Transverse colon (tissue), 4 donors: Measurements from ENCODE around the gene DCPS. TPM values are rescaled to one million over a fixed set of nuclear protein-coding genes. Genes with fewer than 3 reads are reported as not detected.
"Not testable (repeated sequence)": the region's sequence is repeated elsewhere in the genome, so short reads cannot be mapped to it uniquely, and the experiment has no call there.

Experiments used
- DNase-seq: peaks from one replicate; pipeline ENCODE4 v3.0.0-alpha.2; 2019
- H3K27ac ChIP-seq, 4 donors: fragments of 200-600 bp; sonication (generic); 2 replicates each; pipeline ENCODE4 v1.5.1; 2016 to 2018; ENCODE audit warnings: inconsistent platforms in 4 of 4
- H3K27me3 ChIP-seq: fragments of 200-600 bp; sonication (generic); 2 replicates; pipeline ENCODE4 v1.5.1; 2017; ENCODE audit warnings: inconsistent platforms
- H3K36me3 ChIP-seq, 4 donors: fragments of 200-600 bp; sonication (generic); 2 replicates each; pipeline ENCODE4 v1.5.1; 2017 to 2019; ENCODE audit warnings: inconsistent platforms in 4 of 4
- H3K4me1 ChIP-seq, 4 donors: fragments of 200-600 bp; sonication (generic); 2 replicates each; pipeline ENCODE4 v1.5.1; 2017 to 2020; ENCODE audit warnings: inconsistent platforms in 4 of 4
- H3K4me3 ChIP-seq, 4 donors: fragments of 200-600 bp; sonication (generic); 1 replicate in 1 of 4; 2 replicates in 3 of 4; pipeline versions ENCODE4 v1.5.1 to v1.6.1; 2017 to 2019; ENCODE audit warnings: inconsistent platforms in 4 of 4
- H3K9me3 ChIP-seq, 2 donors: fragments of 200-600 bp; sonication (generic); 2 replicates each; pipeline ENCODE4 v1.5.1; 2017 to 2019; ENCODE audit warnings: inconsistent platforms in 2 of 2
- EP300 ChIP-seq: sonication (generic); formaldehyde crosslinking; IDR thresholded peaks from one replicate; pipeline ENCODE4 v1.6.1; 2017; ENCODE audit warnings: antibody characterized with exemption, low read depth
- POLR2A ChIP-seq: fragments of 450-650 bp; IDR thresholded peaks from one replicate; pipeline ENCODE4 v1.6.1; 2016; ENCODE audit warnings: antibody characterized with exemption, mild to moderate bottlenecking, moderate library complexity
- POLR2AphosphoS5 ChIP-seq, 3 donors: sonication (generic); formaldehyde crosslinking; IDR thresholded peaks; one replicate each; pipeline ENCODE4 v1.6.1; 2016; ENCODE audit warnings: antibody characterized with exemption in 3 of 3
- WGBS, 2 donors: methylation state at CpG; one replicate each; pipeline ENCODE4 v1.1.5; 2018; ENCODE audit warnings: low coverage in 1 of 2; 5-methylcytosine and 5-hydroxymethylcytosine counted together
- in situ Hi-C, 4 donors: fragments of 200-750 bp; cut with MboI; loops; one replicate each; pipeline versions ENCODE4 v1.15.0 to v1.15.1; 2017; ENCODE audit warnings: low sequenced_read_pairs in 3 of 4, low pct_ligation_motif_present in 1 of 4, low pct_unique_long_range_greater_than_20kb in 1 of 4
- intact Hi-C: fragments of 100-400 bp; cut with DNase I; formaldehyde crosslinking; loops from one replicate; pipeline ENCODE4 v1.15.1; 2023; ENCODE audit warnings: low total_unique reads
- total RNA-seq, 4 donors: library from RNA; depleted of rRNA; stranded (reverse); fragments of >200 nt; gene quantifications; one replicate each; pipeline ENCODE4 v1.1.0, GENCODE V29; 2016
- TF ChIP-seq, protein P1 (sequence below), 5 experiments: fragments of 200-600 bp in 3 of 5; fragments of 450-650 bp in 2 of 5; sonication (generic) in 3 of 5; IDR thresholded peaks; 1 replicate in 2 of 5; 2 replicates in 3 of 5; pipeline ENCODE4 v1.5.1; 2016 to 2017; ENCODE audit warnings: antibody characterized with exemption in 5 of 5, inconsistent platforms in 3 of 5, mild to moderate bottlenecking in 2 of 5, moderate library complexity in 1 of 5

The DCPS gene
- total RNA-seq, 4 donors from 2014 or later: 0.40 to 13.7 (median 11.3) TPM

DNA sequence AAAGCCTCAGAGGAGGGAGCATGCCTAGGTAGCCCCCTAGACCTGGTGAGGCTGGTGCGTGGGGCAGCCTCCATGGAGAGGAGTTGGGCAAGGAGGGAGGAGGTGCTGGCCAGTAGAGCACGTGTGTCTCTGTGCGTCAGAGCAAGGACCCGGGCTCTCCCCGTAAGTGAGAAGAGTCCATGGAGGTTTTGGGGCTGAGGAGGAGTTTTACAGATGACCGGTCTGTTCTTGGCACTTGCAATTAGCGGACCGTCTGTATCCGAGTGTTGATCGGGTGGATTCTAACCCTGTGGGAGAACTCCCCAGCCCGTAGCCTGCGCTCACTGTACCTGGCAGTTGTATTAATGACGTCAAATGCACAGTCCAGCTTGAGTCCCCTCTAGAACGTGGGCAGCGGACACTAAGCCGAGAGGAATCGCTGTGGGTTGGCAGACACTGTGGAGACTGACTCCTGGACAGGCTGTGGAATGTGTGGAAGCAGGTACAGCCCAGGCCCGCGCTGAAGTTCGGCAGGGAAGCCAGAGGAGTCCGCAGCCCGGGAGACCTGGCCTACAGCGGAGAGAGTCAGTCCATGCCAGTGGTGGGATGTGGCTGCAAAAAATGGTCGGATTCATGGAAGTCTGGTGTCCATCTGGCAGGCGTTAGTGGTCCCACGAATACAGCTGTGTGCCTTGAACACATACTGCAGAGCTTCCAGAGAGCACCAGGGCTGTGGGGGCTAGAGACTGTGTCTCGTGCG is 70.9 kb downstream of the DCPS start:
- DNase-seq, in situ Hi-C loops, H3K4me1 ChIP-seq, H3K27me3 ChIP-seq, H3K36me3 ChIP-seq, H3K4me3 ChIP-seq, intact Hi-C loops, H3K27ac ChIP-seq, H3K9me3 ChIP-seq: not testable (repeated sequence)
- WGBS, 2 donors: 92 to 96% methylated on average over 5 to 24 of the region's 28 CpGs

DNA sequence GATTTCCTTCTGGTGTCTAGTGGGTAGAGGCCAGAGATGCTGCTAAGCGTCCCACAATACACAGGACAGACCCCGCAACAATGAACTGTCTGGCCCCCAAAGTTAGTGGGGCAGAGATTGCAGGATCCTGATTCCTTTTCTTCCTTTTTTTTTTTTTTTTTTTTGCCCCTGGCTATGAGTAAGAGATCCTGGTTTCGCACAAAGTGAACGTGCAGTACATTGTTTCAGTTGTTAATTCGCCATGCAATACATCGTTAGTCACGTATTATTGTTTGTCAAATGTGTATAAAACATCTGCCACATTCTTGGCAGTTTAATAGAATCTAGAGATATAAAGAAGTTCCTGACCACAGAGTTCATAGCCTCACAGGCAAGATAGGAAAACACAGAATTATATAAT is 71.9 kb downstream of the DCPS start:
- intact Hi-C loops (no loop called here), in situ Hi-C loops (no loop called here)
- no peaks in the 10 kb centered on the region for H3K36me3 ChIP-seq
- no peak overlapping the region for H3K4me3 ChIP-seq
- H3K9me3 ChIP-seq: no peaks in the 10 kb centered on the region
- no peak for DNase-seq
- H3K27ac ChIP-seq: no peak overlapping the region
- no peak for TF ChIP-seq EP300
- TF ChIP-seq, protein P1, sequence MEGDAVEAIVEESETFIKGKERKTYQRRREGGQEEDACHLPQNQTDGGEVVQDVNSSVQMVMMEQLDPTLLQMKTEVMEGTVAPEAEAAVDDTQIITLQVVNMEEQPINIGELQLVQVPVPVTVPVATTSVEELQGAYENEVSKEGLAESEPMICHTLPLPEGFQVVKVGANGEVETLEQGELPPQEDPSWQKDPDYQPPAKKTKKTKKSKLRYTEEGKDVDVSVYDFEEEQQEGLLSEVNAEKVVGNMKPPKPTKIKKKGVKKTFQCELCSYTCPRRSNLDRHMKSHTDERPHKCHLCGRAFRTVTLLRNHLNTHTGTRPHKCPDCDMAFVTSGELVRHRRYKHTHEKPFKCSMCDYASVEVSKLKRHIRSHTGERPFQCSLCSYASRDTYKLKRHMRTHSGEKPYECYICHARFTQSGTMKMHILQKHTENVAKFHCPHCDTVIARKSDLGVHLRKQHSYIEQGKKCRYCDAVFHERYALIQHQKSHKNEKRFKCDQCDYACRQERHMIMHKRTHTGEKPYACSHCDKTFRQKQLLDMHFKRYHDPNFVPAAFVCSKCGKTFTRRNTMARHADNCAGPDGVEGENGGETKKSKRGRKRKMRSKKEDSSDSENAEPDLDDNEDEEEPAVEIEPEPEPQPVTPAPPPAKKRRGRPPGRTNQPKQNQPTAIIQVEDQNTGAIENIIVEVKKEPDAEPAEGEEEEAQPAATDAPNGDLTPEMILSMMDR (IDR thresholded peaks at IDR 0.05): no peak
- TF ChIP-seq POLR2A: no peak
- TF ChIP-seq POLR2AphosphoS5 (IDR thresholded peaks at IDR 0.05): no peak
- WGBS, 2 donors: 52 to 67% methylated on average over 5 to 7 of the region's 7 CpGs
- H3K4me1 ChIP-seq: peaks cover 0 to 3% (median 0%) of the 10 kb centered on the region in 4 donors
- no peaks in the 10 kb centered on the region for H3K27me3 ChIP-seq

DNA sequence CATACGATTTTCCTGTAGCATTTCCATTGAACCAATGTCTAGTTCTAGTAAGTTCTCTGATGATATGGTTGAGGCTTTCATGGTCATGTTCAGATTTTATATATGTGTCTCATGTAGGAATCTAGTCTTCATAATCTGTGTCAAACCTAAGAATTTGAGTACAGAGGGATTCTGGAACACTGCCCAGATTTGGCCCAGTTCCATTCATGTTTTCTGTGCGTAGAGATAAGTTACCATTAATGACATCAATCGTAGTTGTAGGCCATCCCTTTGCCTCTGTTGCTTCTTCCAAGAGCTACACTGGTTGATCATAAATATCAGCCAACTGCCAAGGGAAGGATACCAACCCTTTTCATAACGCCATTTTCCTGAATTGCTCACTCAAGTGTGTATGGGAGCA is 74.9 kb downstream of the DCPS start:
- 80 to 89% methylated on average over 3 to 4 of the region's 4 CpGs for WGBS, 2 donors
- intact Hi-C loops (no loop called here), in situ Hi-C loops (no loop called here)
- Histone ChIP-seq H3K4me3 (no peak overlapping the region), H3K27me3 (no peaks in the 10 kb centered on the region), H3K4me1 (peaks cover 0 to 7% (median 2%) of the 10 kb centered on the region in 4 donors), H3K27ac (no peak overlapping the region), H3K9me3 (no peaks in the 10 kb centered on the region), H3K36me3 (no peaks in the 10 kb centered on the region)
- DNase-seq: no peak
- TF ChIP-seq, protein P1 (IDR thresholded peaks at IDR 0.05): no peak

DNA sequence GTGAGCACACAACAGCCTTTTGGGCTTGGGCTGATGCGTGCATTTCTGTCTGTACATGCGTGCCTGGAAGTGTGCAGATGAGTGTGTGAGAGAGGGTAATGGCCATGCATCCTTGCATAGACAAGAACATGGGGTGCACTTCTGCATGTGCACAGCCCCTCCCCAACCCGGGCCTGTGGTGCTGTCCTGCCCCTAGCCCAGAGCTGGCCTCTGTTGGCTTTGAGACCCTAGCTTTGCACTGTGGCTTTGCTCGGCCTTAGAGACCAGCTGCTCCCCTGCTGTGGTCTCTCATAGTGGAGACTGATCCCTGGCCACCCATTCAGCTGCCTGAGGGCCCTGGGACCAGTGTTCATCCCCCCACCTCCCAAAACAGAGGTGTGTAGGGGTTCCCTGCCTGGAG is 77.0 kb downstream of the DCPS start:
- no peak overlapping the region for H3K27ac ChIP-seq
- TF ChIP-seq POLR2AphosphoS5 (IDR thresholded peaks at IDR 0.05) (no peak), POLR2A (no peak), EP300 (no peak)
- TF ChIP-seq, protein P1 (IDR thresholded peaks at IDR 0.05): no peak
- no peak for DNase-seq
- 92% methylated on average over 4 of the region's 4 CpGs; no CpG with 5 or more reads in 1 of the 2 donors for WGBS, 2 donors
- peaks cover under 1 to 17% (median 3%) of the 10 kb centered on the region in 4 donors for H3K4me1 ChIP-seq
- no peaks in the 10 kb centered on the region for H3K36me3 ChIP-seq
- in situ Hi-C loops (no loop called here), intact Hi-C loops (no loop called here)
- no peaks in the 10 kb centered on the region for H3K27me3 ChIP-seq
- H3K4me3 ChIP-seq: no peak overlapping the region
- H3K9me3 ChIP-seq: no peaks in the 10 kb centered on the region

DNA sequence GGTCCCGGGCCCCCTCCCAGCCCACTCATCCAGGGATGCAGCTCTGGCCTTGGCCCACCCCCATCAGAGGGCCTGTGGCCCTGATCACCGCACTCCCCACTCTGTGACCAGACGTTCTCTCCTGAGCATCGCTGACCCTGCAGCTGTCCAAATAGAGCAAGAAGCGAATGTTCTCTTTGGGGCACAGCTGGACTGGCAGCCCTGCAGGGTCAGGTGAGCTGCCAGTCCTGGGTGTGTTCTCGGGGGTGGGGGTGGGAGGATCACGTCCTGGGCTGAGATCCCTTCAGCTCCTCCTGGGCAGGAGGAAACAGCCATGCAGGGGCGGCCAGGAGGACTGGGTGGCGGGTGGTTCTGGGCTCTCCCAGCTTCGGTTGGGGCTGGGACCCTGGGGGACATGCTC is 78.1 kb downstream of the DCPS start:
- not testable (repeated sequence) for H3K4me3 ChIP-seq

DNA sequence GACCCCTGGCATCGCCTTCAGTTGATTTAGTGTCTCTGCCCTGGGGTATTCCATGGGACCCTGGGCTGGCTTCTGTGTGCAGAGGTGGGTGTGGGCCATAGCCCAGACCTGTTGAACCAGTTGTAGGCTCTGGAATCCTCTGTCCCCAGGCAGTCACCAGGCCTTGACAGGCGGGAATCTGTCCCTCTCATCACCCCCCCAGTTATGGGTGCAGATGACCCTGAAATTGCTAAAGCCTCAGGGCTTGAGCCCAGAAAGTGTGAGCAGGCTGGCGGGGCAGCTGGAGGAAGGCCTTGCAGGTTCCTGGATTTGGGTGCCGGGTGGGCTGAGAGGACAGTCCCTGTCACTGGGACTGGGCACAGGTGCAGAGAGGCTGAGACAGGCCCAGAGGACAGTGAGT is 78.8 kb downstream of the DCPS start:
- H3K27ac ChIP-seq, intact Hi-C loops, H3K27me3 ChIP-seq, DNase-seq, H3K36me3 ChIP-seq, H3K4me3 ChIP-seq, in situ Hi-C loops, H3K9me3 ChIP-seq: not testable (repeated sequence)
- H3K4me1 ChIP-seq: peaks cover 9 to 26% (median 13%) of the 10 kb centered on the region in 4 donors
- 83% methylated on average over 4 of the region's 4 CpGs; no CpG with 5 or more reads in 1 of the 2 donors for WGBS, 2 donors

More for the DNA sequence above, 78.1 kb downstream of the DCPS start:
- H3K27me3 ChIP-seq, in situ Hi-C loops, H3K36me3 ChIP-seq, H3K27ac ChIP-seq, H3K9me3 ChIP-seq, intact Hi-C loops, DNase-seq: not testable (repeated sequence)
- peaks cover 9 to 24% (median 11%) of the 10 kb centered on the region in 4 donors for H3K4me1 ChIP-seq
- WGBS, 2 donors: 71% methylated on average over 5 of the region's 10 CpGs; no CpG with 5 or more reads in 1 of the 2 donors
